Peyer's patch (tissue), 4 donors: ENCODE data around the gene DUSP9.

Experiments used
- CTCF ChIP-seq, 6 experiments: fragments of 450-650 bp in 4 of 6; fragments of 200-600 bp in 2 of 6; sonication (generic) in 1 of 6; IDR thresholded peaks; one replicate each; pipeline ENCODE4 v1.5.1; 2017 to 2019; ENCODE audit warnings: antibody characterized with exemption in 6 of 6, mild to moderate bottlenecking in 3 of 6, moderate library complexity in 1 of 6
- POLR2A ChIP-seq, 2 donors: fragments of 450-650 bp; IDR thresholded peaks; one replicate each; pipeline ENCODE4 v1.5.1; 2017; ENCODE audit warnings: antibody characterized with exemption in 2 of 2, mild to moderate bottlenecking in 2 of 2, moderate library complexity in 2 of 2

- TF ChIP-seq CTCF (IDR thresholded peaks at IDR 0.05) = no peak
- no peak for TF ChIP-seq POLR2A (IDR thresholded peaks at IDR 0.05)
These were observed 19.3 kb upstream of the DUSP9 start for GRCh38 chrX:153627675-153628111.
